ENCODE data around the gene IKZF2.

The IKZF2 gene

DNA sequence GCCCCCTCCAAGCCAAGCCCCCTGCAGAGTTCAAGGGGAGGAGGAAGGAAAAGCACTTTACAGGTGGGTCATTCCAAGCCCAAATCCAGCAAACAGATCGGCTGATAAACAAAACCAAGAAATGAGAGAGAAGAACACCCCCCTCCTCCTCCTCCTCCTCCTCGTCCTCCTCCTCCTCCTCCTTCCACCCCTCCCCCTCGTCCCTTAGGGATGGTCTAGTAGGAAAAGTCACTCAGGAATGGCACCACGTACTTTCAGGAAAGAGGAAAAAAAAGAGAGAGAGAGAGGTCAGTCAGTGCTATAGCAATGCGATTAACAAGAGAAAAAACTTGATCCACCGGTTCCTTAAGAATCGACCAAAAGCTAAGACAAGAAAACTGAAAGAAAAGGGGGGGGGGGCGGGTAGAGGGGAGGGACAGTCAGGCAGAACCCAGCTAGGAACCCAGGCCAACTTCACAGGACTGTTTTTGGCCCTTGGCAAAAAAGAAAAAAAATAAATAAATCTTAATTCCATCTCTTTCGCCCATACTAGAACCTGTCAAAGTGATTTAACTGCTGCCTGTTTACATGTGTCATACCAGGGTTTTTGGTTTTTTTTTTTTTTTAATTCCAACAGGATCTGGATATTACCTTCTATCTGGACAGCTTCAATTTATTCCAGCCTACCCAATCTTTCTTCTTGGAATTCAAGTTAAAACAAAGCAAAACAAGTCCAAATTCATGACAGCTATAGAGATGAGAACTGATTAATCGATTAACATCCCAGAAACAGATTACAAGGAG is 906 bp downstream of the IKZF2 start:
- peak overlapping the region; percentile 93 for H3K4me3 ChIP-seq (ENCODE audit: low read length)
- no peaks in the 10 kb centered on the region for H3K9me3 ChIP-seq (ENCODE audit: insufficient read depth, low read depth, low read length)
- no peaks in the 10 kb centered on the region for H3K36me3 ChIP-seq (ENCODE audit: insufficient read depth, low read depth, low read length)
- peaks cover 9% of the 10 kb centered on the region; the same call in 1 of the 2 replicates for H3K4me1 ChIP-seq (ENCODE audit: insufficient read depth, low read length)
- peaks cover 9% of the 10 kb centered on the region for H3K27me3 ChIP-seq (ENCODE audit: insufficient read depth, low read length)
- no peak overlapping the region for H3K27ac ChIP-seq (ENCODE audit: low read length)
- H3K9ac ChIP-seq (ENCODE audit: low read depth, low read length), result peak overlapping the region; percentile 81; the same call in 1 of the 2 replicates

DNA sequence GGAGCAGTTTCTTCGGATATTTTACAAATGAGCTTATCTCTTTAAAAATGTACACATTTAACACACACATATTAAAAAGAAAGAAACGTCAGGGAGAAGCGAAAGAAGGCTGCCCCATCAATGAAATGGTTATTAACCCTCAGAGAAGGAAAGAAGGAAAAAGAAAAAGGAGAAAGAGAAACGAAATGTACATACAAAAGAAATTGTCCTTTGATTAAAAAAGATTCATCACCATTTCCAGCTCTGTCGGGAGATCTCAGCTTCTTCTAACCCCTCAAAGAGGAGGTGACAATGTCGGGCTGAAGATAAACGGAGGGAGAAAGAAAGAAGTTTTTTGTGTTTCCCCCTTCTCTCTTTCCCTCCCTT is 1.5 kb downstream of the IKZF2 start:
- Histone ChIP-seq H3K9me3 (ENCODE audit: insufficient read depth, low read depth, low read length) (no peaks in the 10 kb centered on the region), H3K27me3 (ENCODE audit: insufficient read depth, low read length) (peaks cover 9% of the 10 kb centered on the region), H3K4me1 (ENCODE audit: insufficient read depth, low read length) (peaks cover 9% of the 10 kb centered on the region; the same call in 1 of the 2 replicates), H3K4me3 (ENCODE audit: low read length) (peak overlapping the region; percentile 93), H3K9ac (ENCODE audit: low read depth, low read length) (peak overlapping the region; percentile 63; the same call in 1 of the 2 replicates), H3K36me3 (ENCODE audit: insufficient read depth, low read depth, low read length) (no peaks in the 10 kb centered on the region), H3K27ac (ENCODE audit: low read length) (no peak overlapping the region)

DNA sequence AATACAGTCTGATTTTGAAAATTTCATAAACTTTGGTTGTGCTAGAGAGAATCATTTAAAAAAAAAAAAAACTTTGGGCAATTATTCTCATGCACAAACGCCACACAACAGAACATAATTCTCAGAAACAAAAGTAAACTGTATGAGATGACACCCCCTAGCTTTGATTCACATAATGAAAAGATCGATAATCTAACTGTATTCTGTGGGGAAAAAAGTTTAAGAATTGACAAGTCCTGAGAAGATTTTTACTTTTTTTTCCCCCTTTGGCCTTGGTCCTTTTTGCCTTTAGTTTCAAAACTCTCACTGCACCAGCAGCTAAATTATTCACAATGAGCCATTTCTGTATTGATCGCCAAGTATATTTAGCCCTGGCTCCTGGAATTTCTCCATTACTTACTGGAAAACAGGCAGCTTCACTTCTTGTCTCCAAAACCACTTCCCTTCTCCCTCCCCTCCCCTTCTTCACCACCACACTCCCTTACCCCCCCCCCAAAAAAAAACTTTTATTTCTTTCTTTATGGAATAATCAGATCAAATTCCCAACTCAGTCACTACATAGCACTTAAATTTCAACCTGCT is 2.0 kb downstream of the IKZF2 start:
- Histone ChIP-seq H3K27me3 (ENCODE audit: insufficient read depth, low read length) (peaks cover 9% of the 10 kb centered on the region), H3K9me3 (ENCODE audit: insufficient read depth, low read depth, low read length) (no peaks in the 10 kb centered on the region), H3K27ac (ENCODE audit: low read length) (no peak overlapping the region), H3K4me3 (ENCODE audit: low read length) (peak overlapping the region; percentile 93), H3K36me3 (ENCODE audit: insufficient read depth, low read depth, low read length) (no peaks in the 10 kb centered on the region), H3K9ac (ENCODE audit: low read depth, low read length) (peak overlapping the region; percentile 63; the same call in 1 of the 2 replicates), H3K4me1 (ENCODE audit: insufficient read depth, low read length) (peaks cover 9% of the 10 kb centered on the region; the same call in 1 of the 2 replicates)

DNA sequence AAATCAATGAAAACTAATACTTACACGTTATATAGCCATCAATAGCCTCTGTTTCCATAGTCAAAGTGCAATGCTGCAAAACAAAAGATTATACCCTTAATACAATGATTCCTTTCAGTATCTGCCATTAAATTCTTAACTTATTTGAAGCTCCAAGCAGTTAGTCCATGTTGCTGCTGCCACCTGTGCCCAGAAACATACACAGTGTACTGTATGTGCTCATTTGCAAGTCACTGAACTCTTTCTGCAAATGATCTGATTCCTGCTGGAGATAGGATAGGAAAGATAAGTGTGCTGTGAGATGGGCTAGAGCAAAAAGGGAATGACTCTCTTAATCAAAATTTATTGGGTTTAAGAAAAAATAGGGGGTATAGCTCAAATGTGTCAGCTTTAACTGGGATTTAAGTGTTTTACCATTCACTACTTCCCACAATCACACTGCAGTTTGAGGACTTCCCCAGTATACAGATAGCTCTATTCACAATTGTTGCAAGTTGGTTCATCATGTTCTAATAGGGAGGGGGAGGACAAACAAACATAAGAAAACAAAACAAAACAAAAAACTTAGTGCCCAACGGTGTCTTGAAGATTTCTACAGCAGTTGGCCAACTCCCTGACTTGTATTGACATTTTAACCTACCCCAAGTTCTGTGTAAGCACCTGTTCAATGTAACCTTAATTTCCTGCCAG is 2.7 kb downstream of the IKZF2 start:
- peaks cover 9% of the 10 kb centered on the region for H3K27me3 ChIP-seq (ENCODE audit: insufficient read depth, low read length)
- no peaks in the 10 kb centered on the region for H3K36me3 ChIP-seq (ENCODE audit: insufficient read depth, low read depth, low read length)
- no peak overlapping the region for H3K9ac ChIP-seq (ENCODE audit: low read depth, low read length)
- no peak overlapping the region for H3K27ac ChIP-seq (ENCODE audit: low read length)
- no peaks in the 10 kb centered on the region for H3K9me3 ChIP-seq (ENCODE audit: insufficient read depth, low read depth, low read length)
- H3K4me1 ChIP-seq (ENCODE audit: insufficient read depth, low read length), result peaks cover 6% of the 10 kb centered on the region; the same call in 1 of the 2 replicates
- H3K4me3 ChIP-seq (ENCODE audit: low read length), result peak overlapping the region; percentile 93

DNA sequence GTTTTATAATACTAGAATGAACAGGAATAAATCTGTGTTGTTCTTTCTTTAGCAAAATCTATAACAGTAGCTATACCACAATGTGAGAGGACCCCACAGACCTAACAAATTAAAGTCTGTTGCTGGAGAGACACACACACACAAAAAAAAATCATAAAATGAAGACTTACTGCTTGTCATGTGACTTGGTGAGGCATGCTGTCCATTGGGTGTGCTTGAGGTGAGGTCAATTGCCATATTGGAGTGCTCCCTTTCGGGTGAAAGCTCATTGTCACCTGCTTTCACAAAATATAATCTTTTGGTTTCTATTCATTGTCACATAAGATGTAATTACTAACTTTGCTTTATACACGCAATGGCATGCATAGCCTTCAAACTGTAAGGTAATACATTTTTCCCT is 3.9 kb downstream of the IKZF2 start:
- no peaks in the 10 kb centered on the region for H3K36me3 ChIP-seq (ENCODE audit: insufficient read depth, low read depth, low read length)
- H3K27me3 ChIP-seq (ENCODE audit: insufficient read depth, low read length), result peaks cover 2% of the 10 kb centered on the region
- peaks cover 6% of the 10 kb centered on the region; the same call in 1 of the 2 replicates for H3K4me1 ChIP-seq (ENCODE audit: insufficient read depth, low read length)
- no peak overlapping the region for H3K27ac ChIP-seq (ENCODE audit: low read length)
- no peak overlapping the region for H3K9ac ChIP-seq (ENCODE audit: low read depth, low read length)
- no peak overlapping the region for H3K4me3 ChIP-seq (ENCODE audit: low read length)
- H3K9me3 ChIP-seq (ENCODE audit: insufficient read depth, low read depth, low read length), result no peaks in the 10 kb centered on the region

DNA sequence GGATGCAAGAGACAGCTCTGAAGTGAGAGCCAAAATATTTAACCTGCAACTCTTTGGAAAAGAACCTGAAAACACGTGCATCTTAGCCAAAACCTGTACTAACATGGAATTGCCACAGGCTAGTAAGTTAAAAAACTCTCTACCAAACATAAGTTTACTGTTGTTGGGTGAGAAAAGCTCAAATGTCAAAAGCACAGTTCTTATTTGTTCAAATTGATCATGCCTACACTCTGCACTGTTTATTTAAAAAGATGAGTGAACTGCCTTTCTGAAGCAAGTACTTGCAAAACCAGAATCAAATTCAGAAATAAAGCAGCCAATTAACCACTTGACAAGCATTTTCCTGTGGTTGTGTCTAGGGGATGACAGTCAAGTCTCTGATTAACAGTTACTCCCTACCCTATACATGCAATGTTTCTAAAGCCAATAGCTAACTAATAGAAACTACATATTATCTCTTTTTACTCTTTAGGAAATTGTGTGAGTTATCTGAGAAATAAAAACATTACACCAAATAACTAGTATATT is 5.6 kb downstream of the IKZF2 start:
- no peaks in the 10 kb centered on the region for H3K36me3 ChIP-seq (ENCODE audit: insufficient read depth, low read depth, low read length)
- no peak overlapping the region for H3K27ac ChIP-seq (ENCODE audit: low read length)
- H3K4me3 ChIP-seq (ENCODE audit: low read length), result no peak overlapping the region
- peaks cover 4% of the 10 kb centered on the region; the same call in 1 of the 2 replicates for H3K4me1 ChIP-seq (ENCODE audit: insufficient read depth, low read length)
- H3K9ac ChIP-seq (ENCODE audit: low read depth, low read length), result no peak overlapping the region
- H3K9me3 ChIP-seq (ENCODE audit: insufficient read depth, low read depth, low read length), result no peaks in the 10 kb centered on the region
- H3K27me3 ChIP-seq (ENCODE audit: insufficient read depth, low read length), result no peaks in the 10 kb centered on the region

DNA sequence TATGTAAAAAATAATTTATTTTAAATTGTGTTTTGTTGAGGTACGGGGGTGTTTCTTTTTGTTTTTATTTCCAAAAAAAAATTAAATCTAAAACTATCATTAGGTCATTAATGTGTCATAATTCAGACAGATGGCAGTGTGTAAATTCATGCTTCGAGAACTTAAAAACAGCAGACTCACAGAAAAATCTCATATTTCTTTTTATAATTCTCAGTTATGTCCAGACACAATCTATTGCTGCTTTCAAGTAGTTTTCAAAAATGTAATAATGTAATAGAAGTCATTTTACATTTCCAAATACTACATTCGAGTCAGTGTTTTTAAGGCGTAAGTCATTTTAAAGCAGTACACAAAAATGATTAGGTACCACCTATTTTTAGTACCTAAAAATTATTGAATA is 14.3 kb downstream of the IKZF2 start:
- Histone ChIP-seq H3K9me3 (ENCODE audit: insufficient read depth, low read depth, low read length) (no peaks in the 10 kb centered on the region), H3K27me3 (ENCODE audit: insufficient read depth, low read length) (no peaks in the 10 kb centered on the region), H3K27ac (ENCODE audit: low read length) (no peak overlapping the region), H3K36me3 (ENCODE audit: insufficient read depth, low read depth, low read length) (no peaks in the 10 kb centered on the region), H3K4me3 (ENCODE audit: low read length) (no peak overlapping the region), H3K9ac (ENCODE audit: low read depth, low read length) (no peak overlapping the region), H3K4me1 (ENCODE audit: insufficient read depth, low read length) (no peaks in the 10 kb centered on the region)

DNA sequence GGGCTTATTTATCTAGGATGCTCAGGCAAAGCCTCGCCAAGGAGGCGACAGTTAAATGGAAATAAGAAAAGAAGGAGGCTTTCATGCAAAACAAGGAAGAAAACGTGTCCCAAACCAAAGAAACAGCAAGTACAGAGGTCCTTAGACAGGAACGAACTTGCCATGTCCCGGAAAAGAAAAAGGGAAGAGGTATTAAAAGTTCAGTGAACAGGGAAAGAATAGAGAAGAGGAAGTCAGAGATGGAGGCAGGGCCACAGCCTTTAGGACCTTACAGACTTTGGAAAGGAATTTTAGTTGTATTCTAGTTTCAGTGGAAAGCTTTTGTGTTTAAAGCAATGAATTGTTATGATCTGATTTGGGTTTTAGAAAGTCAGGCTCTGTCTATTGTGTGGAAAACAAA is 22.1 kb downstream of the IKZF2 start:
- Histone ChIP-seq H3K4me1 (ENCODE audit: insufficient read depth, low read length) (no peaks in the 10 kb centered on the region), H3K4me3 (ENCODE audit: low read length) (no peak overlapping the region), H3K36me3 (ENCODE audit: insufficient read depth, low read depth, low read length) (no peaks in the 10 kb centered on the region), H3K27me3 (ENCODE audit: insufficient read depth, low read length) (no peaks in the 10 kb centered on the region), H3K27ac (ENCODE audit: low read length) (no peak overlapping the region), H3K9me3 (ENCODE audit: insufficient read depth, low read depth, low read length) (no peaks in the 10 kb centered on the region), H3K9ac (ENCODE audit: low read depth, low read length) (no peak overlapping the region)

DNA sequence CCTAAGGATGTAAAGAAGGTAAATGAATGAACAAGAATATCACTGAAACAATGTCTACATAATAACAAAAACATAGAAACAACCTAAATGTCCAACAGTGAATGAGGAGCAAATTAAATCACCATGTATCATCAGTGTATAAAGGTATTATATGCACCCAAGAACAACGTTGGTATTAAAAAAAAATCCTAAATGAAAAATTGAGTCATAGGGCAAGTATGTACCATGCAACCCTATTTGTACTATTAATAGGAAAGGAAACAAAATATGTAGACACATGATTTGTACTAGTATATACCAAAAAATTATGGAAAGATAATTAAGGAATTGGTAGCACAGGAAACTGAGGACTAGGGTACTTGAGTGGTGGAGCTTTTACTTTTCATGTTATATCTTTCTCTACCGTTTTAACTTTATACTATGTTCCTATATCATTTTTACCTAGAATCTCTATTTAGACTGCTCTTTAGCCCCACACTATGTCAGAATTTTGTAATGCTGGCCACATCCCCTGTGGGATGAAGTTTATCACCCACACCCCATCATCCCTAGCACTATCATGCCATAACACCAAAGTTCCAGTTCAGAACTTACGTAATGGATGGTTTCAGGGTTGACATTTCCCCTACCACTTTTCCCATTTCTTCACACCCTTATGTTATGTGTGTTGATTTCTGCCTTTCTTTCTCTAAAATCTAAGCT is 25.6 kb downstream of the IKZF2 start:
- no peaks in the 10 kb centered on the region for H3K4me1 ChIP-seq (ENCODE audit: insufficient read depth, low read length)
- no peaks in the 10 kb centered on the region for H3K27me3 ChIP-seq (ENCODE audit: insufficient read depth, low read length)
- no peak overlapping the region for H3K4me3 ChIP-seq (ENCODE audit: low read length)
- no peaks in the 10 kb centered on the region for H3K36me3 ChIP-seq (ENCODE audit: insufficient read depth, low read depth, low read length)
- H3K9ac ChIP-seq (ENCODE audit: low read depth, low read length), result no peak overlapping the region
- no peaks in the 10 kb centered on the region for H3K9me3 ChIP-seq (ENCODE audit: insufficient read depth, low read depth, low read length)
- H3K27ac ChIP-seq (ENCODE audit: low read length), result no peak overlapping the region

DNA sequence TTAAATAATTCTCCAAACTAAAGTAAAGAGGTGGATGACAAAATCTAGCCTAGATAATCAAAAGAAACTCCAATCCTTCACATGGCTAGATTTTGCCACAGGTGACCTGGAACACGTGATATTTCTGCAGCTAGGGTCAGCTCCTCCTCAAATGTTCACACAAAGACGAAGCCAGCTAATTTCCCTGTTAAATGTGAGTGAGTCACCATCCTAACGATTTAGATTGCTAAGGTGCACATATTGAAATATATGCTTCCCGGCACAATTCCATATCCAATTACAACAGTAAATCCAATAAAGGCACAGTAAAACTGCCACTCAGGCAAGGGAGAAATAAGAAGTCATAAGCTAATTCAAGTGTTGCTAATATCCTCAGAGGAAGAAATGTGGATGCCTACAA is 28.7 kb downstream of the IKZF2 start:
- Histone ChIP-seq H3K4me1 (ENCODE audit: insufficient read depth, low read length) (no peaks in the 10 kb centered on the region), H3K4me3 (ENCODE audit: low read length) (no peak overlapping the region)

DNA sequence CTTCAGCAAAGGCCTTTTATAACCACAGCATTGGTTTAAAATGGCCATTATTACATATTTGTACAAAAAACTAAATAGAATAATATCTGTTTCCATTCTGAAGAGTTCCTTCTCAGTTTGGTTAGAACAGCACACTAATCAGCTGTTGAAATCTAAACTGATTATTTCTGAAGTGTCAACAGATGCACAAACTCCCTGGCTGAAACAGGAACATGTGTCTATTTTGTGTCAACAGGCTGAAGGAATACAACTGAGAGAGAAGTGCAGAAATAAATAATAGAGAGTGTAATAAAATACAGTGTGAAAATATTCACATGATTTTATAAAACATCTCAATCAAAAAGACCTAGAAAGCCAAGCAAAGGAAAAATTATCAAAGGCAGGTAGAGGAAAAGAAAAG is 29.7 kb downstream of the IKZF2 start:
- Histone ChIP-seq H3K36me3 (ENCODE audit: insufficient read depth, low read depth, low read length) (no peaks in the 10 kb centered on the region), H3K4me1 (ENCODE audit: insufficient read depth, low read length) (no peaks in the 10 kb centered on the region), H3K9me3 (ENCODE audit: insufficient read depth, low read depth, low read length) (no peaks in the 10 kb centered on the region), H3K27ac (ENCODE audit: low read length) (no peak overlapping the region), H3K27me3 (ENCODE audit: insufficient read depth, low read length) (no peaks in the 10 kb centered on the region), H3K9ac (ENCODE audit: low read depth, low read length) (no peak overlapping the region), H3K4me3 (ENCODE audit: low read length) (no peak overlapping the region)

More for the DNA sequence above, 28.7 kb downstream of the IKZF2 start:
- Histone ChIP-seq H3K27me3 (ENCODE audit: insufficient read depth, low read length) (no peaks in the 10 kb centered on the region), H3K9ac (ENCODE audit: low read depth, low read length) (no peak overlapping the region), H3K9me3 (ENCODE audit: insufficient read depth, low read depth, low read length) (no peaks in the 10 kb centered on the region), H3K36me3 (ENCODE audit: insufficient read depth, low read depth, low read length) (no peaks in the 10 kb centered on the region), H3K27ac (ENCODE audit: low read length) (no peak overlapping the region)

All from iPS-20b (cell line).